GM13977 (cell line): Measurements from ENCODE around the gene HCFC1.

Experiments
- DNase-seq: peaks from one replicate; pipeline ENCODE4 v3.0.0; 2012; ENCODE audit warnings: low spot score
- CTCF ChIP-seq: IDR thresholded peaks from 2 replicates; pipeline ENCODE4 v1.5.1; 2012; ENCODE audit warnings: mild to moderate bottlenecking, control low read depth; ENCODE audit not compliant: insufficient read depth; ENCODE audit errors: extremely low read depth, missing control alignments
- in situ Hi-C: fragments of 300-500 bp; cut with MboI; formaldehyde crosslinking; loops from one replicate; pipeline ENCODE4 v1.12.0; 2022; ENCODE audit warnings: low sequenced_read_pairs, low pct_unique_long_range_greater_than_20kb, mixed read lengths, inconsistent platforms; ENCODE audit not compliant: unreplicated experiment

Gene HCFC1

GRCh38 chrX:153910446-153910845 lies 61.2 kb downstream of the HCFC1 start:
- DNase-seq = no peak
- in situ Hi-C loops = no loop called here
- TF ChIP-seq CTCF = no peak

- in situ Hi-C loops = no loop called here
- DNase-seq = no peak
- TF ChIP-seq CTCF = no peak
These were observed 61.6 kb downstream of the HCFC1 start for GRCh38 chrX:153909980-153910360.

- no peak for TF ChIP-seq CTCF
- peak; percentile 69 for DNase-seq
- in situ Hi-C loops = no loop called here
These were observed 62.3 kb downstream of the HCFC1 start for GRCh38 chrX:153909024-153909979.

- no peak for TF ChIP-seq CTCF
- DNase-seq = no peak
- in situ Hi-C loops = no loop called here
These were observed 63.3 kb downstream of the HCFC1 start for GRCh38 chrX:153908219-153908860.

- no peak for TF ChIP-seq CTCF
- DNase-seq = no peak
- in situ Hi-C loops = no loop called here
These were observed 64.2 kb downstream of the HCFC1 start for GRCh38 chrX:153907456-153907855.

- in situ Hi-C loops = no loop called here
- no peak for DNase-seq
- TF ChIP-seq CTCF = no peak
These were observed 65.3 kb downstream of the HCFC1 start for GRCh38 chrX:153906126-153906917.
